C4-2B (cell line): ENCODE results near the gene TOLLIP.
A peak's percentile ranks its signal among the peaks of the same experiment; 100 is the strongest.
"Not testable (repeated sequence)": the region's sequence is repeated elsewhere in the genome, so short reads cannot be mapped to it uniquely, and the experiment has no call there.

Source experiments
- H3K27ac ChIP-seq: fragments of 450-650 bp; 2 replicates; pipeline ENCODE4 v1.5.1; 2017
- ZFX ChIP-seq: fragments of 450-650 bp; IDR thresholded peaks from 2 replicates; pipeline ENCODE4 v1.6.1; 2017
- TF ChIP-seq, protein P1 (sequence below): fragments of 450-650 bp; conservative IDR thresholded peaks from 2 replicates; pipeline ENCODE4 v1.5.1; 2017; ENCODE audit warnings: mild to moderate bottlenecking

Gene TOLLIP

GRCh38 chr11:1270476-1270875, 39.0 kb downstream of the TOLLIP start:
- H3K27ac ChIP-seq, result no peak overlapping the region
- TF ChIP-seq ZFX, result no peak
- TF ChIP-seq, protein P1, sequence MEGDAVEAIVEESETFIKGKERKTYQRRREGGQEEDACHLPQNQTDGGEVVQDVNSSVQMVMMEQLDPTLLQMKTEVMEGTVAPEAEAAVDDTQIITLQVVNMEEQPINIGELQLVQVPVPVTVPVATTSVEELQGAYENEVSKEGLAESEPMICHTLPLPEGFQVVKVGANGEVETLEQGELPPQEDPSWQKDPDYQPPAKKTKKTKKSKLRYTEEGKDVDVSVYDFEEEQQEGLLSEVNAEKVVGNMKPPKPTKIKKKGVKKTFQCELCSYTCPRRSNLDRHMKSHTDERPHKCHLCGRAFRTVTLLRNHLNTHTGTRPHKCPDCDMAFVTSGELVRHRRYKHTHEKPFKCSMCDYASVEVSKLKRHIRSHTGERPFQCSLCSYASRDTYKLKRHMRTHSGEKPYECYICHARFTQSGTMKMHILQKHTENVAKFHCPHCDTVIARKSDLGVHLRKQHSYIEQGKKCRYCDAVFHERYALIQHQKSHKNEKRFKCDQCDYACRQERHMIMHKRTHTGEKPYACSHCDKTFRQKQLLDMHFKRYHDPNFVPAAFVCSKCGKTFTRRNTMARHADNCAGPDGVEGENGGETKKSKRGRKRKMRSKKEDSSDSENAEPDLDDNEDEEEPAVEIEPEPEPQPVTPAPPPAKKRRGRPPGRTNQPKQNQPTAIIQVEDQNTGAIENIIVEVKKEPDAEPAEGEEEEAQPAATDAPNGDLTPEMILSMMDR, result no peak

- TF ChIP-seq, protein P1, result no peak
- no peak overlapping the region for H3K27ac ChIP-seq
Observed at GRCh38 chr11:1269957-1270356, 39.5 kb downstream of the TOLLIP start.

GRCh38 chr11:1267441-1268100, 41.9 kb downstream of the TOLLIP start:
- TF ChIP-seq ZFX, result no peak
- TF ChIP-seq, protein P1, result no peak
- H3K27ac ChIP-seq, result no peak overlapping the region

GRCh38 chr11:1266976-1267375, 42.5 kb downstream of the TOLLIP start:
- H3K27ac ChIP-seq, result not testable (repeated sequence)

GRCh38 chr11:1265480-1265879, 44.0 kb downstream of the TOLLIP start:
- H3K27ac ChIP-seq, result not testable (repeated sequence)

DNA sequence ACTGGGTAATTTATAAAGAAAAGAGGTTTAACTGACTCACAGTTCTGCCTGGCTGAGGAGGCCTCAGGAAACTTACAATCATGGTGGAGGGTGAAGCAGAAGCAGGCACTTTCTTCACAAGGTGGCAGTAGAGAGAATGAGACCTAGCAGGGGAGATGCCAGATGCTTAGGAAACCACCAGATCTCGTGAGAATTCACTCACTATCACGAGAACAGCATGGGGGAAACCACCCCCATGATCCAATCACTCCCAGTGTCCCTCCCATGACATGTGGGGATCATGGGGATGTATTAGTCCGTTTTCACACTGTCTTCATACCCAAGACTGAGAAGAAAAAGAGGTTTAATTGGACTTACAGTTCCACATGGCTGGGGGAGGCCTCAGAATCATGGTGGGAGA, 45.0 kb downstream of the TOLLIP start:
- H3K27ac ChIP-seq, result not testable (repeated sequence)

GRCh38 chr11:1263010-1263409, 46.4 kb downstream of the TOLLIP start:
- H3K27ac ChIP-seq, result peak overlapping the region; percentile 76
- TF ChIP-seq, protein P1, result no peak
- TF ChIP-seq ZFX, result no peak

- H3K27ac ChIP-seq, result peak overlapping the region; percentile 76
- TF ChIP-seq, protein P1, result no peak
- TF ChIP-seq ZFX, result 0 out of 2 replicates have a peak, but pooled peaks have one; percentile 15
Observed at GRCh38 chr11:1262172-1263006, 47.0 kb downstream of the TOLLIP start.
